SU-DHL-6 (cell line): ENCODE measurements around the gene DIP2C.

Source experiments
- H2AFZ ChIP-seq: fragments of 200-600 bp; sonication (generic); 2 replicates; pipeline ENCODE4 v1.6.1; 2014; ENCODE audit warnings: low read depth, mild to moderate bottlenecking, moderate library complexity, mixed read lengths, antibody characterized with exemption, low read length; ENCODE audit not compliant: severe bottlenecking
- H3F3A ChIP-seq: fragments of 200-600 bp; shearing (Covaris generic); 2 replicates; pipeline ENCODE4 v1.6.0; 2016; ENCODE audit warnings: antibody characterized with exemption, mild to moderate bottlenecking; ENCODE audit not compliant: insufficient read depth
- H3K27ac ChIP-seq: fragments of 200-600 bp; sonication (generic); 2 replicates; pipeline ENCODE4 v1.5.1; 2016; ENCODE audit warnings: low read depth, mild to moderate bottlenecking, low read length, moderate library complexity, mixed read lengths
- H3K27me3 ChIP-seq: fragments of 200-600 bp; sonication (generic), shearing (Covaris generic); 2 replicates; pipeline ENCODE4 v1.6.0; 2014; ENCODE audit warnings: mild to moderate bottlenecking, low read length
- H3K36me3 ChIP-seq: fragments of 200-600 bp; sonication (generic); 2 replicates; pipeline ENCODE4 v1.6.1; 2014; ENCODE audit warnings: mild to moderate bottlenecking, low read length, mixed read lengths
- H3K4me2 ChIP-seq: fragments of 300-600, 200-600 bp; shearing (Covaris generic), sonication (generic); 2 replicates; pipeline ENCODE4 v1.6.0; 2014; ENCODE audit warnings: low read length, low read depth, mild to moderate bottlenecking; ENCODE audit not compliant: poor library complexity, severe bottlenecking
- H3K4me3 ChIP-seq: fragments of 200-600 bp; sonication (generic); 2 replicates; pipeline ENCODE4 v1.5.1; 2014; ENCODE audit warnings: antibody characterized with exemption, low read length, mild to moderate bottlenecking, mixed read lengths; ENCODE audit not compliant: insufficient read depth, poor library complexity, severe bottlenecking
- H3K79me2 ChIP-seq: fragments of 200-600 bp; sonication (generic); 2 replicates; pipeline ENCODE4 v1.6.1; 2014; ENCODE audit warnings: mild to moderate bottlenecking, low read length, moderate library complexity; ENCODE audit not compliant: insufficient read depth
- H3K9ac ChIP-seq: fragments of 200-600 bp; sonication (generic); 2 replicates; pipeline ENCODE4 v1.7.0; 2014; ENCODE audit warnings: mild to moderate bottlenecking, low read length
- H3K9me2 ChIP-seq: fragments of 200-600 bp; sonication (generic); replicated peaks from 2 replicates; pipeline ENCODE4 v1.6.1; 2014; ENCODE audit warnings: low read length; ENCODE audit not compliant: insufficient read depth
- H3K9me3 ChIP-seq: fragments of 200-600 bp; sonication (generic); 2 replicates; pipeline ENCODE4 v1.6.1; 2014; ENCODE audit warnings: low read length, mixed read lengths; ENCODE audit not compliant: insufficient read depth
- H4K20me1 ChIP-seq: fragments of 200-600 bp; sonication (generic); 2 replicates; pipeline ENCODE4 v1.6.1; 2014; ENCODE audit warnings: low read depth, mild to moderate bottlenecking, antibody characterized with exemption, low read length, moderate library complexity, mixed read lengths
- EZH2phosphoT487 ChIP-seq: fragments of 200-600 bp; sonication (generic), shearing (Covaris generic); conservative IDR thresholded peaks from 2 replicates; pipeline ENCODE4 v1.6.1; 2018; ENCODE audit warnings: mild to moderate bottlenecking, antibody characterized with exemption, low read length, moderate library complexity, mixed read lengths
- TF ChIP-seq, protein P1 (sequence below): fragments of 200-600 bp; sonication (generic); IDR thresholded peaks from one replicate; pipeline ENCODE4 v1.5.1; 2017; ENCODE audit warnings: antibody characterized with exemption, mild to moderate bottlenecking, low read length, moderate library complexity; ENCODE audit not compliant: insufficient read depth, poor library complexity, severe bottlenecking

The DIP2C gene

DNA sequence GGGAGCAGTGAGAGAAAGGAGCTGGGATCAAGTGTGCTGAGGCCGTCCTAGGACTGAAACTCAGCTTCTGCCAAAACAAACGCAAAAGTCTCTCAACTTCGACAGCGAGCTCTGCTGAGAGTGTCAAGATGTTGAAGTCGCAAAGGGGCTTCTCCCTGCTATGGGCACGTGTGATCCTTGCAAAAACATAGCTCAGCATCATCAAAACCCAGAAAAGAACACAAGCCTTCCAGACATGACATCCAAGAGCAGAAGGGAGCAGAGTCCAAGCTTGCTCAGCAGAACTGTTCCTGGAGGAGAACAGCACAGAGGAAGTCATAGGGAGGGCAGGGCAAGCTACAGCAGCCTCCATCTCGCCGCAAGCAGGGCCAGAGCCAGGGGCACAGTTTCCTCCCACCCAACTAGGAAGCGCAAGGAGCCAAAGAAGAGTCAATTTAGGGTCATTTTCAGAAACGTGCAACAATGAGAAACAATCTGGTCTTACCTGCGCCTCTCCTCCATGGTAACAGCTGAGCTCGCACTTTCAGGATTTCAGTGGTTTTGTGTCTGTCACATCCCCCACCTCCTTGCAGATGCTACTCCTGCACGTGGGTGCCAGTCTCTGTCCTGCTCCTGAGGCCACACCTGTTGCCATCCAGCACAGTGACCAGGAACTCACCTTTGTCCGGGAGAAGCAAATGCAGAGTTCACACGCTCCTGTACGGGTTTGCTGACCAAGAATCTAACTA lies 113.9 kb downstream of the DIP2C start:
- H3F3A ChIP-seq = no peaks in the 10 kb centered on the region
- H3K9me3 ChIP-seq = peaks cover 4% of the 10 kb centered on the region; the same call in 1 of the 2 replicates
- TF ChIP-seq EZH2phosphoT487 = no peak
- TF ChIP-seq, protein P1, sequence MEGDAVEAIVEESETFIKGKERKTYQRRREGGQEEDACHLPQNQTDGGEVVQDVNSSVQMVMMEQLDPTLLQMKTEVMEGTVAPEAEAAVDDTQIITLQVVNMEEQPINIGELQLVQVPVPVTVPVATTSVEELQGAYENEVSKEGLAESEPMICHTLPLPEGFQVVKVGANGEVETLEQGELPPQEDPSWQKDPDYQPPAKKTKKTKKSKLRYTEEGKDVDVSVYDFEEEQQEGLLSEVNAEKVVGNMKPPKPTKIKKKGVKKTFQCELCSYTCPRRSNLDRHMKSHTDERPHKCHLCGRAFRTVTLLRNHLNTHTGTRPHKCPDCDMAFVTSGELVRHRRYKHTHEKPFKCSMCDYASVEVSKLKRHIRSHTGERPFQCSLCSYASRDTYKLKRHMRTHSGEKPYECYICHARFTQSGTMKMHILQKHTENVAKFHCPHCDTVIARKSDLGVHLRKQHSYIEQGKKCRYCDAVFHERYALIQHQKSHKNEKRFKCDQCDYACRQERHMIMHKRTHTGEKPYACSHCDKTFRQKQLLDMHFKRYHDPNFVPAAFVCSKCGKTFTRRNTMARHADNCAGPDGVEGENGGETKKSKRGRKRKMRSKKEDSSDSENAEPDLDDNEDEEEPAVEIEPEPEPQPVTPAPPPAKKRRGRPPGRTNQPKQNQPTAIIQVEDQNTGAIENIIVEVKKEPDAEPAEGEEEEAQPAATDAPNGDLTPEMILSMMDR = no peak
- H3K4me2 ChIP-seq = no peak overlapping the region
- H3K4me3 ChIP-seq = no peak overlapping the region
- no peaks in the 10 kb centered on the region for H3K9me2 ChIP-seq
- H3K9ac ChIP-seq = no peak overlapping the region
- no peak overlapping the region for H3K27ac ChIP-seq
- no peaks in the 10 kb centered on the region for H3K36me3 ChIP-seq
- no peaks in the 10 kb centered on the region for H4K20me1 ChIP-seq
- H3K27me3 ChIP-seq = no peaks in the 10 kb centered on the region
- H2AFZ ChIP-seq = no peak overlapping the region
- no peaks in the 10 kb centered on the region for H3K79me2 ChIP-seq

- H3K27ac ChIP-seq = no peak overlapping the region
- H3K27me3 ChIP-seq = no peaks in the 10 kb centered on the region
- H4K20me1 ChIP-seq = no peaks in the 10 kb centered on the region
- H3K4me2 ChIP-seq = no peak overlapping the region
- no peaks in the 10 kb centered on the region for H3K36me3 ChIP-seq
- no peaks in the 10 kb centered on the region for H3K79me2 ChIP-seq
- no peak overlapping the region for H2AFZ ChIP-seq
- no peaks in the 10 kb centered on the region for H3K9me2 ChIP-seq
- no peak overlapping the region for H3K9ac ChIP-seq
- no peaks in the 10 kb centered on the region for H3F3A ChIP-seq
- no peak overlapping the region for H3K4me3 ChIP-seq
- no peaks in the 10 kb centered on the region for H3K9me3 ChIP-seq
- TF ChIP-seq, protein P1 = no peak
- TF ChIP-seq EZH2phosphoT487 = no peak
Observed at GRCh38 chr10:572696-573095, 116.8 kb downstream of the DIP2C start.

- H3K27me3 ChIP-seq = no peaks in the 10 kb centered on the region
- H3K4me2 ChIP-seq = no peak overlapping the region
- TF ChIP-seq, protein P1 = no peak
- H3K36me3 ChIP-seq = no peaks in the 10 kb centered on the region
- H3K27ac ChIP-seq = no peak overlapping the region
- H3K9me3 ChIP-seq = no peaks in the 10 kb centered on the region
- no peaks in the 10 kb centered on the region for H3K79me2 ChIP-seq
- H3F3A ChIP-seq = no peaks in the 10 kb centered on the region
- no peak overlapping the region for H3K9ac ChIP-seq
- no peaks in the 10 kb centered on the region for H4K20me1 ChIP-seq
- no peak overlapping the region for H2AFZ ChIP-seq
- H3K4me3 ChIP-seq = no peak overlapping the region
- no peaks in the 10 kb centered on the region for H3K9me2 ChIP-seq
Observed at GRCh38 chr10:571688-572451, 117.6 kb downstream of the DIP2C start.
